ENCODE results near the gene CASTOR2.
"Not testable (repeated sequence)": the region's sequence is repeated elsewhere in the genome, so short reads cannot be mapped to it uniquely, and the experiment has no call there.

The CASTOR2 gene

GRCh38 chr7:75054744-75055143 is 90.2 kb downstream of the CASTOR2 start:
- DNase-seq (ENCODE audit: low read depth): no peak

DNA sequence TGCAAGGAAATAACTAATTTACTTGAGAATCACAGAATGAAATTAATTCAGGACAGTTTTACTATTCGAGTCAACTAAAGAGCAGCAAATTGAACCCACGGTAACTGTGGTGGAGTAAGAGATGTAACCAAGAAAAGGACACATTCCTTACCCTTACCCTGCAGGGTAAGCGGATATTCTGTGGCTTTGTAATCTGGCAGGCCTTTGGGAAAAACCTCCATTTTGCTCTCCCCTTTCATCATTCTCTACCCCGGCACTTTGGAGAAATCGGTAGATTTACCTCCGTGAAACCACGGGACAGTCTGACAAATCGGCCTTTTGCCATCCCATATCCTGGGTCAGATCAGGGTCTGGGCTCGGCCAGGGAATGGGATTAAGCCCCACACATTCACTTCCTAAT is 90.7 kb downstream of the CASTOR2 start:
- DNase-seq (ENCODE audit: low read depth): no peak

DNA sequence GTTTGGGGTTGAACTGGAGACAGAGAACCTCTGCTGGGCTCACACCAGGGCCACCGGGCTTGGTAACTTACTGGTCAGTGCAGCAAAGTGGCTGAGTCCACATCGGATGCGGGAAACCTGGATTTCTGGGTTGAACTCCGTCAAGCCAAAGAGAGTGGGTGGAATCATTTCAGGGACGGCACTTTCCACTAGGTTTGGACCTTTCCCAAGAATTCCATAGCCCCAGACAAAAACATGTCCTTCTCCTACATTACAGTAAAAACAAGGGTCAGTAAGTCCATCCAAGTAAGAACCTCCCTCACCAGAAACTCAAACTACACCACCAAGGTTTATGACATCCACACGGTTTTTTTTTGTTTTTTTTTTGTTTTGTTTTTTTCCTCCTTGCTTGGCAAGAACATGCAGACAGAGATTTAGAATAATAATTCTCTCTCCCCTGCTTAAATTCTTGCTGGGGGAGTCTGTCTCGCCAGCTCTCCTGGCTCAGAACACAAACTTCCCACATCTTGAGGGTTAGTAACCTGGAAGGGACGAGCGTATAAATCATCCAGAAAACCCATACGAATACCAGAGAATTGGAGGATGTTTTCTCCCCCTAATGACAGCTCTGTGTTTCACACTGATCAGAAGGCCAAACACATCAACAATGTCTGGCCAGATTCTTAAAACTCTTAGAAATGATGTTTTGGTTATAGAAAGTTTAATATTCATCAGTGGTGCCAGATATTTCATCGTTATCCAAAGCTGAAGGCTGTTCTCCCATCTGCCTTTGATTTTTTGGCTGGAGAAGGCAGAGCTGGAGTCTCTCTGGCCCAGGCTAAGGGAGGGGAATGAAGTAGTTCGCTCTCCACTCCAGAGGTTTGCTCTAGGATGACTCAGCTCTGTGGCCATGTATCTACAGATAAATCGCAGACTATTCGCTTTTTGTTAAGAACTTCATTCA is 91.6 kb downstream of the CASTOR2 start:
- DNase-seq (ENCODE audit: low read depth): no peak

DNA sequence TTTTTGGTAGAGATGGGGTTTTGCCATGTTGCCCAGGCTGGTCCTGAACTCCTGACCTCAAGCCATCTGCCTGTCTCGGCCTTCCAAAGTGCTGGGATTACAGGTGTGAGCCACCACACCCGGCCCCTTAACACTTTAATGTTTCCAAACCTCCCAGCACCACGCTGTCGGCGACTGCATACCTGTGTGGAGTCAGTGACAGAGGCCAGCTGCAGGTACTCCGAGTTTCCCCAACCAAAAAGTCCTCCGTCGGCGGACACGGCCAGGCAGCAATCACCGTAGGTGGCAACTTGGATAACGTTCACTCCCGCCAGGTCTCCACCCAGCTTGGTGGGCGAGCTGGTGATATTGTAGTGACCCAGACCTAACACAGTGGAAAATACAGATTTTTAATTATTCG is 93.9 kb downstream of the CASTOR2 start:
- no peak for DNase-seq (ENCODE audit: low read depth)

DNA sequence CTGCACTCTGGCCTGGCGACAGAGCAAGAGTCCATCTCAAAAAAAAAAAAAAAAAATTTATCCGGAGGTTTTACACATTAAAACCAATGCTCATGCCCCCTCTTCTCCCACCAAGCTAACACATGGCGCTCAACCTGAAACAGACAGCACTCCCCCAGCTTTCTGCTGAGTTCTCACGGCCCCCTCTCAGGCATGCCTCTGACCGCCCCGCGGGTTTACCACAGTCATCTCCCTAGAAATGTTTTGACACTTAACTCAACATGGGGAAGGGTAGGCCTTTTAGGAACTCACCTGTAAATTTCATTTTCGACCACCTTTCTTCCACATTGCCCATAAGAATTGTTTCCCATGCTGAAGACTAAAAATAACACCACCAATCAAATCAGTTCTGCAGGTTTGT is 99.8 kb downstream of the CASTOR2 start:
- DNase-seq (ENCODE audit: low read depth): no peak

- no peak for DNase-seq (ENCODE audit: low read depth)
Observed at GRCh38 chr7:75064801-75065200, 100.3 kb downstream of the CASTOR2 start.

DNA sequence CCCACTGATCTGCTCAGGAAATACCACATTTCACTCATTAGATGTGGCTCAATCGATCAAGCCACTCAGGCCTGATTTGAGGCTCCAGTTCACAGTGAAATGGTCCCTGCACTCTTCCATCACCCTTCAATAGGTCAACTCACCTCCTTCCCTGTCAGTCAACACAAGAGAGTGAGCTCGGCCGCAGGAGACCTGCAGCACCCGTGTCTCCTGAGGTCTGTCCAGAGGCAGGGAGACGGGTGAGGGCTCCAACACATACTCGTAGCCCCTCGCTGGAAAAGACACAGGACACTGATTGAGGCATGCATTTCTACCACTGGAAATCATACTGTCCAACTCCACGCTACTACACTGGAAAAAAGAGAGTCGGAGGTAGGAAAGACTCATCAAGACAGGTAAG is 102.0 kb downstream of the CASTOR2 start:
- DNase-seq (ENCODE audit: low read depth): no peak

GRCh38 chr7:75072981-75073283 is 108.4 kb downstream of the CASTOR2 start:
- no peak for DNase-seq (ENCODE audit: low read depth)

GRCh38 chr7:75074262-75074641 is 109.7 kb downstream of the CASTOR2 start:
- not testable (repeated sequence) for DNase-seq (ENCODE audit: low read depth)
